ENCODE data around the gene AOPEP.
"Not testable (repeated sequence)": the region's sequence is repeated elsewhere in the genome, so short reads cannot be mapped to it uniquely, and the experiment has no call there.

AOPEP gene

DNA sequence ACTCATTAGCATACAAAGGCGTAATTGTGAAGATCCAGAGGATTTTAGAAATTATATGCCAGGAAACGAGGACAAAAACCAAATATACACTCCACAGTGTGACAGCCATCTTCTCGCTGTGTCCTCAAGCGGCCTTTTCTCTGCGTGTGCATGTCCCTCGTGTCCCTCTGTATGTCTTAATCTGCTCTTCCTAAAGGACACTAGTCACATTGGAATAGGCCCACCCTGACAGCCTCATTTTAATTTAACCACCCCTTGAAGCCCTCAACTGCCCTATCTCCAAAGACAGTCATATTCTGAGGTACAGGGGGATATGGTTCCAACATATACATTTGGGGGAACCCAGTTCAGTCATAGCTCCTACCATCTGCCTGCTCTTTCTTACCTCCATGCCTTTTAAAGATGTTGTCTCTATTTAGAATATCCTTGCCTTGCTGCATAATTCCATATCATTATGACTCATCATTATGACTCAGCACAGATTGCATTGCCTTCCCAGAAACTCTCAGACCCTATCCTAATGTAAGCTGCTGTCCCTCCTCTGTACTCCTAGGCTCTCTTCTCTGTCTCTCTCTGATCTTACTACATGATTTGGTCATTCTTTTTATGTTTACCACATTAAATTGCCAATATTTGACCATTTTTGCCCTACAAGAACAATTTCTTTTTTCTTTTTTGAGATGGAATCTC, 210.9 kb downstream of the AOPEP start:
- FAIRE-seq: peak; percentile 94
- peak; percentile 97 for DNase-seq (ENCODE audit: insufficient read length, low spot score)
- no peak for TF ChIP-seq POLR2A (IDR thresholded peaks at IDR 0.05; ENCODE audit: low read depth, low read length)

DNA sequence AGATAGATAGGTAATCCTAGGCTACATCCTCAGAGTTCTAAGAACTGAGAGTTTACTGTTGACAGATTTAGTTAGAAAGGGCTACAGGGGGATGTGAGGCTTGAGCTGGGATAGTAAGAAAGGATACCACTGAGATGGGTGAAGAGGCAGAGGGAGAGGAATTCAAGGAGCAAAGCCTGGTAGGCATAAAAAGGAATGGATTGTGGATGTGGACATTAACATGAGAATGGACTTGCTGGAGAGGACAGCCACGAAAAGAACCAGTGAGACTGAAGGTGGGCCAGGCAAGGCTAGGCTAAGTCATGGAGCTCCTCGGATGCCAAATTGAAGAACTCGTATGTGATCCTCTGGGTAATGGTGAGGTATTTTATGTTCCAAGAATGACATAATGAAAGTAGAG, 211.9 kb downstream of the AOPEP start:
- no peak for FAIRE-seq
- TF ChIP-seq POLR2A (IDR thresholded peaks at IDR 0.05; ENCODE audit: low read depth, low read length): no peak
- DNase-seq (ENCODE audit: insufficient read length, low spot score): no peak

DNA sequence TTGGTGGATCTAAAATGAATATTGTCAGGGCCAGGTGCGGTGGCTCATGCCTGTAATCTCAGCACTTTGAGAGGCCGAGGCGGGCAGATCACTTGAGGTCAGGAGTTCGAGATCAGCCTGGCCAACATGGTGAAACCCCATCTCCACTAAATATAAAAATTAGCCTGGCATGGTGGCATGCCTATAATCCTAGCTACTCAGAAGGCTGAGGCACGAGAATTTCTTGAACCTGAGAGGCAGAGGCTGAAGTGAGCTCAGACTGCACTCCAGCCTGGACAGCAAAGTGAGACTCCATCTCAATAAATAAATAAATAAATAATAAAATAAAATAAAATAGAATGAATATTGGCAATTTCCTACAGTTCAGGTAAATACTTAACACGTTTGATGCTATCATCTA, 213.8 kb downstream of the AOPEP start:
- not testable (repeated sequence) for FAIRE-seq; DNase-seq (ENCODE audit: insufficient read length, low spot score)

DNA sequence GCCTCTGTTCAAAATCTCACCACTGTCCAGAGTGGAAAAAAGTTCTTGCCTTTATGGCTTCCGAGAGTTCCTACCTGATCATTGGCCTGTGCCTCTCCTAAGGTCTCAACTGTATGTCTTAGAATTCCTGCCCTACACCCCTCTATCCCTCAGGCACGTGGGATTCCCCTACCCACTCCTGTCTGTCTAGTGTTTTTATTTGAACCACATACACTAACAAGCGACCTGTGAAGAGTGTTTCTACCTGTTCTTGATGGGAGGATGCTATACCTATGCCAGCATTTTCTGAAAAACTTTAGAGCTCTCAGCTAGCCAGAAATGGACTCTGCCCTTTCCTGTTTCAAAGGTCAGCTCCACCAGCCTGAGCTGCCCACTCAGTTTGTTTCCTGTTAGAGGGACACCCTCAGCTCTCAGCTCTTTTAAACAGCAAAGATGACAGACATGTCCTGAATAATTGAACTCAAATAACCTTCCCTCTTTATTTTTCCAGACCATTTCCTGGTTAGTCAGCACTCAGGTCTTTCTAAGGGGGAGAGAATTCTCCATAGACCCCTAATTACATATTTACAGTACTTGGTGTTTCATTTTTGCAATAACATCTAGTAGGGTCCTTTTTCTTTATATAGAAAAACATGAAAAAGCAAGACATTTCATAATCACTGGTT, 214.8 kb downstream of the AOPEP start:
- DNase-seq (ENCODE audit: insufficient read length, low spot score): no peak
- no peak for TF ChIP-seq POLR2A (IDR thresholded peaks at IDR 0.05; ENCODE audit: low read depth, low read length)
- peak; percentile 55 for FAIRE-seq

DNA sequence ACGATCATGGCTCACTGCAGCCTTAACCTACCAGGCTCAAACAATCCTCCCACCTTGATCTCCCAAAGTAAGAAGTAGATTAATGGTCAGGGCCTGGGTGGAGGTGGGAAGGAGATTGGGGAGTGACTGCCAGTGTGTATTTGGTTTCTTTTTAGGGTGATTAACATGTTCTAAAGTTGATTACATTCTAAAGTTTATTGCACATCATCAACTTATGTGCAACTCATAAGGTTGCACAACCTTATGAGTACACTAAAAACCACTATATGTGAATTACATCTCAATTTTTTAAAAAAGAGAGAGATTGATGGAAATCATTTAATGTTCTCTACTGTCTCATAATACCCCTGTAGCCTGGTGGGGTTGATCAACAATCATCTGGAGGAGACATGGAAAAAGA, 218.1 kb downstream of the AOPEP start:
- no peak for TF ChIP-seq POLR2A (IDR thresholded peaks at IDR 0.05; ENCODE audit: low read depth, low read length)
- FAIRE-seq: peak; percentile 23
- no peak for DNase-seq (ENCODE audit: insufficient read length, low spot score)

DNA sequence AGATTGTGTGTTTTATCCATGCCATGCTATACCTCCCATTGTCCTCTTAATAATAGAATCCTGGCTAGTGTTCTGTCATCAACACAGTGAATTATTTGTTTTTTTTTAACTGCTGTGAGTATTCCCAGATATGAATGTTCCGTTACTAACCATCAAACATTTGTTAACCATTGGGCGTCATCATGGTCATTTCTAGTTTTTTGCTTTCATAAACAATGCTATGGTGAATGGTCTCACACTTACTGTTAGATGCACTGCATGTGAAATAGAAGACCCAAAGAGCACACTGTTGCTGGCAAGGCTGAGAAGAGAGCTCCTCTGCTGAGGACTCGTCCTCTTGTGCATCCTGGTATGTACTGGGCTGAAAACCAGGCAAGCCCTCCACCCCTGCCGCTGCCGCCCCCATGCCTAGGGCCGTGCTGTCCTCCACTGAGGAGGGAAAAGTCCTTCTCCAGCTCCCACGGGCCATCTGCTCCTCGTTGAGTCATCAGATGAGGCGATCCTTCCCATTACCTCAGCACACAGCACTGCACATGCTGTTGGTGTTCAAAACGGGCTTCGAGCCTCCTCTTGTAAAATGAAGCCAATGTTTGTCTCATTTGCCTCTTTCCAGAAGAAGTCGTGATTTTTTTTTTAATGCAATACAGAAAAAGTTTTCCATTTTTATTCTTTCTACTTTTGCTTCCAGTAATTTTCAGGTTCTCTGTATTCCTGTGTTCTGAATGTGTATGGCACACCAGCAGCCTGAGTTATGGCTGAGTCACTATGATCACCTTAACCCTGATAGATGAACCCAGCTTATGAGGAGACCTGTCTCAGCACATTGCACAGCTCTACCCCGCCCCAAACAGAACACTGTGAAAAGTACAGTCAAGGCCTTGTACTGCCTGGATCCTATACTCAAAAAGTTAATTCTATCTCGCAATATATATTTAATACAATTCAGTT, 219.0 kb downstream of the AOPEP start:
- no peak for TF ChIP-seq POLR2A (IDR thresholded peaks at IDR 0.05; ENCODE audit: low read depth, low read length)
- DNase-seq (ENCODE audit: insufficient read length, low spot score) (peak; percentile 85), FAIRE-seq (peak; percentile 97)

DNA sequence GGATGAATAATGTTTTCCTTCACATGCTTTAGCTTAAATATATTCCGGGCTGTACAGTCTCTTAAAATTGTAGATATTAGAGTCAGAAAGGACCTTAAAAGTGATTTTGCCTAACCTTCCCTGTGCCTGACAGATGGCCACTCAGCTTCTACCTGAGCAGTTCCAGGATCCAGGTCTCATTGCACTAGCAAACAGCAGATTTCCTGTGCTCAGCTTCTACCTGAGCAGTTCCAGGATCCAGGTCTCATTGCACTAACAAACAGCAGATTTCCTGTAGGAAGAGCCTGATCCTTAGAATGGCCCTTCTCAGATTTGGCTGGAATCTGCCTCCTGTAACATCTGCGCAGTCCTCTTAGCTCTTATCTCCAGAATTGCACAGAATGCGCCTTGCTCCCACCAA, 219.8 kb downstream of the AOPEP start:
- no peak for TF ChIP-seq POLR2A (IDR thresholded peaks at IDR 0.05; ENCODE audit: low read depth, low read length)
- no peak for DNase-seq (ENCODE audit: insufficient read length, low spot score)
- FAIRE-seq: peak; percentile 11

DNA sequence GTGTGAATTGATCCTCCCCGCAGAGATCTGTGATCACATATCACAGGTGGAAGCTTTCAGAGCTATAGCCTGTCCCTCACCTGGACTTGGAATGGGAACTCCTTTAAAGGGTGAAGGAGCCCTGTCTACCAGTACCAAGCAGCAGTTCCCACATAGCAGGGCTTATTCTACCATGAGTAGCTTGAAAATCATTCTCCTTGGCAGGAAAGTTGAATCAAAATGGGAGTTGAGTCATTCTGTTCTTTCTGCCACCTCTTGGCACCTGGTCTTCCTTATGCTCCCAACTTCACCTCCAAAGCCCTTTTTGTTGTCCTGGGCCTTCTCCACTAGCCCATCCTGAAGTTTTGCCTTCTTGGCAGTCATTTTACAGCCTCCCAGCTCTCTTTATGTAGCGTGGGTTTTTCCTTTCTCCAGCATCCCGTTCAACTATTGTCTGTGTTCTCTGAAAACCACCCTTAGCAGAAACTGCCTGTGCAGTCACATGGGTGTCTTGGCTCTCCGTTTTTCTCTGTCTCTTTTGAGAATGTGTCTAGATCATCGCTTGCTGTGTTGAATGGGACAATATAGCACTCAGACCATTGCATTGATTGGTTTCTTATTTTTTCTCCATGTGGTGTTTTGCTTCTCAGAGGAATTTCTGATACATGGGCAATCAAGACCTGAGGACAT, 222.2 kb downstream of the AOPEP start:
- DNase-seq (ENCODE audit: insufficient read length, low spot score): no peak
- no peak for TF ChIP-seq POLR2A (IDR thresholded peaks at IDR 0.05; ENCODE audit: low read depth, low read length)
- peak; percentile 33 for FAIRE-seq

DNA sequence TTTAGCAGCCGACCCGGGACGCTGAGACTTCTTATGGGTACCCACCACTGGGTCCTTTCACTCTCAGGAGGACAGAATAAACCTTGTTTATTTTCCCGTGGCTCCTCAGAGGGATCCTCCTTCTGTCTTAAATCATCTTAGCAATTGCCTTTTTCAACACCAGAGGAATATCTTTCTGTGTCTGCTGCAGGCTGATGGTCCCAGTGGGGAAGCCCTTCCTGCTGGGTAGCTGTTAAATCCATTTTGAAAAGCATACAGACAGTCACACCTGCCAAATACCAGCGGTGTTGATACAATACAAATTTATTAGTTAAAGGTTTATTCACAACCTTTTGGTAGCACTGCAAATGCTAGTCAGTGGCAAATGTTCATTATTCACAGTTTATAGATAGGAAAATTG, 222.9 kb downstream of the AOPEP start:
- FAIRE-seq: no peak
- DNase-seq (ENCODE audit: insufficient read length, low spot score): no peak
- TF ChIP-seq POLR2A (IDR thresholded peaks at IDR 0.05; ENCODE audit: low read depth, low read length): no peak

DNA sequence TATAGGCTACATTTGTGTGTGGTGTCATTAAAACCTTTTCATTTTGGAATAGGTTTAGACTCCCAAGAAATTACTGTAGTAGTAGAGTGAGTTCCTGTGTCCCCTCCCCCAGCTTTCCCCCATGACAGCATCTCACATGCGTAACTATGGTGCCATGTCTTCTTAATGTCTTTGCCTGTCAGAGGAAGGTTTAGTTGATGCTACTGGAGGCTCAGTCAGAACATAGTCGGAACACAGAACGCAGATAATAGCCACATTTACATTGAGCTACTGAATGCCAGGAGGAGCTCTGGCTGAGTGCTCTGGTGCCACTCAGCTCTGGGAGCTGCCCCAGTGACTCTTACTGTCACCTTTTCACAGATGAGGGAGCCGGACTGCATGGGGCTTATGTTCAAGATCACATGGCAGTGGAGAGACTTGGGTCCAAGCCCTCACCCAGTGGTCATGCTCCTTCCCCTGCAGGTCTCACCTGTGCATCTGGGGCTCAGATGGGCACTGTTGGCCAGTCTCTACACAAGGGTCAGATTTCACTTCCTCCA, 223.6 kb downstream of the AOPEP start:
- TF ChIP-seq POLR2A (IDR thresholded peaks at IDR 0.05; ENCODE audit: low read depth, low read length): no peak
- no peak for DNase-seq (ENCODE audit: insufficient read length, low spot score)
- no peak for FAIRE-seq

DNA sequence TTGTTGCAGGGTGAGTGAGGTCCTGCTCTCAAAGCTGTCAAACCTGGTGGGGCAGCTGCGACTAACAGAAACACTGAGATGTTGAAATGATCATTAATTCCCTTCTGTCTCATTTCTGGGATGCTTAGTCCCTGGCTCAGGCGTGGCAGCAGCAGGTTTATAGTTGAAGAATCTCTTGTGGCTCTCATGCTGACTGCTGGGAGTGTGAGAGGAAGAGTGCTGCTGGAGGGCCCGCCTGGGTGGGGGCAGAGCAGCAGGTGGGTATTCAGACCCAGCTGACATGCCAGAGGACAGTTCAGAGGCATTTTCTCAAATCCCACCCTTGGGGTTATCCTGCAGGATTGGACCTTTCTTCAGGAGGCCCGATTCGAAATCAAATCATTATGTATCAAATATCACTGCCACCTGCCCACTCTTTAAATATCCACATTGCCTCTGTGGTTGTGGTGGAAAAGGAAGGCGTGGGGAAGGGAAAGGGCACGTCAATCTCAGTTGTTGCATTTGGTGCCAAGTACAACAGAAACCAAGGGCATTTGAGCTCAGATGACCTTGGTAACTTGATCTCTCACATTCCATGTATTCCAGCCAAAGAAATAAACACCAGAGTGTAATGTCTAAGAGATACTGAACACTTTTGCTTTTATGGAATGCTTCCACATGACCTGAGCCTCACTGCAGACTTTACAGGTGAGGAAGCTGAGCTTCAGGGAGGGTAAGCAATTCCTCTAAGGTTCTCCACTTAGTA, 224.3 kb downstream of the AOPEP start:
- FAIRE-seq (peak; percentile 69), DNase-seq (ENCODE audit: insufficient read length, low spot score) (no peak)
- no peak for TF ChIP-seq POLR2A (IDR thresholded peaks at IDR 0.05; ENCODE audit: low read depth, low read length)

DNA sequence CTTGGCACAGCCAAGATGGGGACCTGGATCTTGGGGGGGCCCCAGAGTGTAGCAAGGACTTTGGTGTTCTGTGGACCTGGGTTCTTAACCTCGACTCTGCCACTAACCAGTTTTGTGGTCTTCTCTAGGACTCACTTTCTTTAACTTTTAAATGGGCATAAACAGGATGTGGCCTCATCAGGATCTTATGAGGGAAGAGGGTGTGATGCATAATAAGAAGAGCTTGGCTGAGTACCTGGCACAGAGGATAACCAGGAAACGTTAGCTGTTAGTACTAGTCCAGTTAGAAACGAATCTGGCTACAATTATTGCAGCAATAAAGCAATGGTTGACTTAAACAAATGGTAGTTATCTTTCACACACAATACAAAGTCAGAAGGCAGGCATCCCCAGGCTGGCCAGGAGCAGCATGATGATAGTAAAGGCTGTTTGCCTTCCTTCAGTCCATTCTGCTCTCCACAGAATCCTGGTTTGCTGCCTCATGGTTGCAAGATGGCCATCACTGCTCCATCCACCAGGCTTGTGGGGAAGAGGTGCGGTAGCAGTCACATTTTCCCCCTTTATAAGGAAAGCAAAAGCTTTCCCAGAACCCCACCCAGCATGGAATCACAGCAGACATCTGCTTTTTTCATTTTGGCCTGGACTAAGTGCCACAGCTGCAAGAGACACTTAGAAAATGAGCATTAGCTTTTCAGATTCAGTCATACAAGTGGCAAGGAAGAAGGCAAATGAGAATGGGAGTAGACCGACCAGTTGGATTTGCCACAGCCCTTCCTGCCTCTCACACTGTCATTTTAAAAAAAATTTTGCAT, 225.0 kb downstream of the AOPEP start:
- no peak for FAIRE-seq
- no peak for DNase-seq (ENCODE audit: insufficient read length, low spot score)
- TF ChIP-seq POLR2A (IDR thresholded peaks at IDR 0.05; ENCODE audit: low read depth, low read length): no peak
